ENCODE results near the gene PRKAG2. TPM values are rescaled to one million over a fixed set of nuclear protein-coding genes. Genes with fewer than 3 reads are reported as not detected.
"Not testable (repeated sequence)": the region's sequence is repeated elsewhere in the genome, so short reads cannot be mapped to it uniquely, and the experiment has no call there.

Gene PRKAG2
- total RNA-seq, 4 donors from 2014 or later, result 8.9 to 35.1 (median 13.6) TPM

- TF ChIP-seq POLR2A (IDR thresholded peaks at IDR 0.05) (no peak), CTCF (IDR thresholded peaks at IDR 0.05) (no peak)
- intact Hi-C loops (cut with DNase I), result no loop called here
- peaks cover 0 to 17% (median 0%) of the 10 kb centered on the region in 3 donors for H3K9me3 ChIP-seq
- no peak overlapping the region for H3K4me3 ChIP-seq
- H3K27ac ChIP-seq, result no peak overlapping the region
- peaks cover 0 to 42% (median 0%) of the 10 kb centered on the region in 3 donors for H3K36me3 ChIP-seq
- no peaks in the 10 kb centered on the region for H3K4me1 ChIP-seq
- H3K27me3 ChIP-seq, result no peaks in the 10 kb centered on the region
- DNase-seq, result no peak
- WGBS, 2 donors, result 86 to 87% methylated on average over 2 of the region's 2 CpGs
Observed at GRCh38 chr7:151579644-151580043, 297.3 kb downstream of the PRKAG2 start.

- 87 to 91% methylated on average over 7 of the region's 7 CpGs for WGBS, 2 donors
- intact Hi-C loops (cut with DNase I), result no loop called here
- DNase-seq, result no peak
- no peaks in the 10 kb centered on the region for H3K27me3 ChIP-seq
- peaks cover 0 to 16% (median 0%) of the 10 kb centered on the region in 3 donors for H3K9me3 ChIP-seq
- no peak overlapping the region for H3K27ac ChIP-seq
- no peak overlapping the region for H3K4me3 ChIP-seq
- peaks cover 0 to 40% (median 0%) of the 10 kb centered on the region in 3 donors for H3K36me3 ChIP-seq
- no peaks in the 10 kb centered on the region for H3K4me1 ChIP-seq
- no peak for TF ChIP-seq POLR2A (IDR thresholded peaks at IDR 0.05)
- TF ChIP-seq CTCF (IDR thresholded peaks at IDR 0.05), result no peak
Observed at GRCh38 chr7:151575410-151575809, 301.5 kb downstream of the PRKAG2 start.

GRCh38 chr7:151573046-151573445 is 303.9 kb downstream of the PRKAG2 start:
- intact Hi-C loops (cut with DNase I), result not testable (repeated sequence)

GRCh38 chr7:151572136-151572535 is 304.8 kb downstream of the PRKAG2 start:
- Histone ChIP-seq H3K27me3 (no peaks in the 10 kb centered on the region), H3K36me3 (peaks cover 0 to 44% (median 0%) of the 10 kb centered on the region in 3 donors), H3K27ac (no peak overlapping the region), H3K4me3 (no peak overlapping the region), H3K9me3 (no peaks in the 10 kb centered on the region), H3K4me1 (peaks cover 0 to 12% (median 0%) of the 10 kb centered on the region in 3 donors)
- DNase-seq, result no peak
- intact Hi-C loops (cut with DNase I), result no loop called here
- 91 to 100% methylated on average over 2 of the region's 2 CpGs for WGBS, 2 donors
- no peak for TF ChIP-seq CTCF (IDR thresholded peaks at IDR 0.05)
- no peak for TF ChIP-seq POLR2A (IDR thresholded peaks at IDR 0.05)

More at GRCh38 chr7:151573046-151573445, 303.9 kb downstream of the PRKAG2 start:
- H3K4me3 ChIP-seq, DNase-seq, H3K4me1 ChIP-seq, H3K27me3 ChIP-seq, H3K9me3 ChIP-seq, H3K27ac ChIP-seq: not testable (repeated sequence)
- peaks cover 0 to 44% (median 0%) of the 10 kb centered on the region in 3 donors for H3K36me3 ChIP-seq
- WGBS, 2 donors, result 82 to 87% methylated on average over 3 of the region's 3 CpGs

GRCh38 chr7:151571471-151571870 is 305.4 kb downstream of the PRKAG2 start:
- DNase-seq, result no peak
- no peak overlapping the region for H3K27ac ChIP-seq
- WGBS, 2 donors, result 86 to 89% methylated on average over 5 of the region's 5 CpGs
- no peak overlapping the region for H3K4me3 ChIP-seq
- intact Hi-C loops (cut with DNase I), result no loop called here
- no peaks in the 10 kb centered on the region for H3K9me3 ChIP-seq
- no peaks in the 10 kb centered on the region for H3K27me3 ChIP-seq
- TF ChIP-seq POLR2A (IDR thresholded peaks at IDR 0.05), result no peak
- TF ChIP-seq CTCF (IDR thresholded peaks at IDR 0.05), result no peak
- peaks cover 0 to 18% (median 0%) of the 10 kb centered on the region in 3 donors for H3K4me1 ChIP-seq
- H3K36me3 ChIP-seq, result peaks cover 0 to 46% (median 0%) of the 10 kb centered on the region in 3 donors

- Histone ChIP-seq H3K4me1 (peaks cover 0 to 22% (median 0%) of the 10 kb centered on the region in 3 donors), H3K36me3 (peaks cover 0 to 40% (median 0%) of the 10 kb centered on the region in 3 donors), H3K9me3 (no peaks in the 10 kb centered on the region), H3K27ac (no peak overlapping the region), H3K27me3 (no peaks in the 10 kb centered on the region), H3K4me3 (no peak overlapping the region)
- peak in 5 of 6 experiments; percentile 20 to 58 (median 36) for TF ChIP-seq CTCF (IDR thresholded peaks at IDR 0.05)
- no peak for TF ChIP-seq POLR2A (IDR thresholded peaks at IDR 0.05)
- no peak for DNase-seq
- intact Hi-C loops (cut with DNase I), result no loop called here
Observed at GRCh38 chr7:151570366-151570915, 306.5 kb downstream of the PRKAG2 start.
